BLaER1 treated with 17β-estradiol and CSF1 and Interleukin-3, amounts not matched to agents 10 nM and 100 nM (cell line): Measurements from ENCODE around the gene DAGLB.
A peak's percentile ranks its signal among the peaks of the same experiment; 100 is the strongest.
"Not testable (repeated sequence)": the region's sequence is repeated elsewhere in the genome, so short reads cannot be mapped to it uniquely, and the experiment has no call there.

ENCODE experiments used
- H3K27ac ChIP-seq, 11 experiments: shearing (Covaris generic); formaldehyde crosslinking; 2 replicates each; pipeline ENCODE4 v1.8.1; 2022
- H3K27me3 ChIP-seq, 11 experiments: shearing (Covaris generic); formaldehyde crosslinking; 2 replicates each; pipeline ENCODE4 v1.8.1; 2022
- H3K36me3 ChIP-seq, 11 experiments: shearing (Covaris generic); formaldehyde crosslinking; 2 replicates each; pipeline ENCODE4 v1.8.1; 2022
- H3K4me1 ChIP-seq, 10 experiments: shearing (Covaris generic); formaldehyde crosslinking; 2 replicates each; pipeline ENCODE4 v1.8.1; 2022
- H3K4me2 ChIP-seq, 11 experiments: shearing (Covaris generic); formaldehyde crosslinking; 2 replicates each; pipeline ENCODE4 v1.8.1; 2022
- H3K4me3 ChIP-seq, 10 experiments: shearing (Covaris generic); formaldehyde crosslinking; 2 replicates each; pipeline ENCODE4 v1.8.1; 2022
- H3K9ac ChIP-seq, 11 experiments: shearing (Covaris generic); formaldehyde crosslinking; 2 replicates each; pipeline ENCODE4 v1.8.1; 2022
- H3K9me3 ChIP-seq, 11 experiments: shearing (Covaris generic); formaldehyde crosslinking; replicated peaks in 1 of 11; 2 replicates each; pipeline ENCODE4 v1.8.1; 2022
- H4K20me1 ChIP-seq, 11 experiments: shearing (Covaris generic); formaldehyde crosslinking; 2 replicates each; pipeline ENCODE4 v1.8.1; 2022
- Cebpa-rat ChIP-seq, 11 experiments: shearing (Covaris generic); IDR thresholded peaks; 2 replicates each; pipeline ENCODE4 v1.8.1; 2022

The DAGLB gene

GRCh38 chr7:6385909-6386560 lies 61.7 kb downstream of the DAGLB start:
- no peaks in the 10 kb centered on the region for H3K9me3 ChIP-seq
- no peak overlapping the region for H3K4me3 ChIP-seq
- H3K27ac ChIP-seq = peak overlapping the region in 3 of 11 experiments; percentile 13 to 42 (median 18); a peak in 3 of 22 replicates
- H3K27me3 ChIP-seq = no peaks in the 10 kb centered on the region
- H4K20me1 ChIP-seq = peaks cover 87 to 100% (median 98%) of the 10 kb centered on the region in 11 experiments
- no peak for TF ChIP-seq Cebpa-rat (IDR thresholded peaks at IDR 0.05)
- H3K4me1 ChIP-seq = peaks cover 38 to 89% (median 52%) of the 10 kb centered on the region in 10 experiments
- peak overlapping the region in 7 of 11 experiments; percentile 24 to 98 (median 81); a peak in 12 of 22 replicates for H3K4me2 ChIP-seq
- peaks cover 50 to 93% (median 80%) of the 10 kb centered on the region in 11 experiments for H3K36me3 ChIP-seq
- no peak overlapping the region for H3K9ac ChIP-seq

GRCh38 chr7:6385110-6385781 lies 62.5 kb downstream of the DAGLB start:
- Histone ChIP-seq H3K4me2 (peak overlapping the region in 8 of 11 experiments; percentile 24 to 98 (median 77); a peak in 15 of 22 replicates), H3K9me3 (no peaks in the 10 kb centered on the region), H3K9ac (peak overlapping the region in 2 of 11 experiments; percentile 24 to 28; a peak in 1 of 22 replicates), H3K27me3 (no peaks in the 10 kb centered on the region), H3K36me3 (peaks cover 43 to 92% (median 79%) of the 10 kb centered on the region in 11 experiments), H3K27ac (peak overlapping the region in 3 of 11 experiments; percentile 13 to 42 (median 18); a peak in 3 of 22 replicates), H4K20me1 (peaks cover 90 to 100% (median 98%) of the 10 kb centered on the region in 11 experiments), H3K4me3 (no peak overlapping the region), H3K4me1 (peaks cover 43 to 89% (median 60%) of the 10 kb centered on the region in 10 experiments)
- TF ChIP-seq Cebpa-rat (IDR thresholded peaks at IDR 0.05) = no peak

- H3K4me2 ChIP-seq = peak overlapping the region in 9 of 11 experiments; percentile 8 to 98 (median 73); a peak in 17 of 22 replicates
Measured at GRCh38 chr7:6384327-6384726, 63.4 kb downstream of the DAGLB start.

GRCh38 chr7:6382817-6383216 lies 64.9 kb downstream of the DAGLB start:
- H4K20me1 ChIP-seq = peaks cover 100% of the 10 kb centered on the region in 11 experiments
- H3K27me3 ChIP-seq = no peaks in the 10 kb centered on the region
- H3K9ac ChIP-seq = peak overlapping the region in 2 of 11 experiments; percentile 5 to 31; a peak in 2 of 22 replicates
- H3K36me3 ChIP-seq = peaks cover 37 to 94% (median 78%) of the 10 kb centered on the region in 11 experiments
- peak overlapping the region in 1 of 10 experiments; percentile 22; a peak in 1 of 20 replicates for H3K4me3 ChIP-seq
- no peaks in the 10 kb centered on the region for H3K9me3 ChIP-seq
- peaks cover 48 to 97% (median 74%) of the 10 kb centered on the region in 10 experiments for H3K4me1 ChIP-seq
- peak overlapping the region; percentile 11 to 98 (median 56) for H3K4me2 ChIP-seq
- peak overlapping the region in 6 of 11 experiments; percentile 13 to 66 (median 43); a peak in 8 of 22 replicates for H3K27ac ChIP-seq
- no peak for TF ChIP-seq Cebpa-rat (IDR thresholded peaks at IDR 0.05)

More at GRCh38 chr7:6384327-6384726, 63.4 kb downstream of the DAGLB start:
- no peak for TF ChIP-seq Cebpa-rat (IDR thresholded peaks at IDR 0.05)
- Histone ChIP-seq H3K4me3 (no peak overlapping the region), H3K27me3 (no peaks in the 10 kb centered on the region), H3K27ac (peak overlapping the region in 5 of 11 experiments; percentile 28 to 49 (median 33); a peak in 7 of 22 replicates), H3K4me1 (peaks cover 46 to 92% (median 69%) of the 10 kb centered on the region in 10 experiments), H3K36me3 (peaks cover 42 to 94% (median 78%) of the 10 kb centered on the region in 11 experiments), H4K20me1 (peaks cover 99 to 100% (median 100%) of the 10 kb centered on the region in 11 experiments), H3K9ac (peak overlapping the region in 5 of 11 experiments; percentile 14 to 28 (median 24); a peak in 5 of 22 replicates), H3K9me3 (no peaks in the 10 kb centered on the region)

DNA sequence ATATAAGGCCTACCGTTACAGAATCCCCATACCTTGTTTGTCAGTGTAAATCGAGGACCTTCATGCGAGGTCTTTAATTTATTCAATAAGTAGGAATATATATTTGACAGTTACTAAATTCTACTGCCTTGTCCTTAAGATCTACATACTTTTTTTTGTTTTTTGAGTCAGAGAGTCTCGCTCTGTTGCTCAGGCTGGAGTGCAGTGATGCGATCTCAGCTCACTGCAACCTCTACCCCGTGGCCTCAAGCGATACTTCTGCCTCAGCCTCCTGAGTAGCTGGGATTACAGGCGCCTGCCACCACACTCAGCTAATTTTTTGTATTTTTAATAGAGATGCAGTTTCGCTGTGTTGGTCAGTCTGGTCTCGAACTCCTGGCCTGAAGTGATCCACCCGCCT lies 65.9 kb downstream of the DAGLB start:
- H3K27me3 ChIP-seq, H3K9me3 ChIP-seq, H3K4me3 ChIP-seq: not testable (repeated sequence)
- Histone ChIP-seq H3K4me1 (peaks cover 57 to 100% (median 84%) of the 10 kb centered on the region in 10 experiments), H3K27ac (peak overlapping the region in 5 of 11 experiments; percentile 13 to 66 (median 52); a peak in 7 of 22 replicates), H4K20me1 (peaks cover 100% of the 10 kb centered on the region in 11 experiments), H3K9ac (peak overlapping the region in 2 of 11 experiments; percentile 5 to 31; a peak in 2 of 22 replicates), H3K36me3 (peaks cover 27 to 94% (median 78%) of the 10 kb centered on the region in 11 experiments), H3K4me2 (peak overlapping the region; percentile 6 to 98 (median 56); a peak in 18 of 22 replicates)

- Histone ChIP-seq H3K27me3 (no peaks in the 10 kb centered on the region), H3K9ac (no peak overlapping the region), H3K9me3 (no peaks in the 10 kb centered on the region), H3K27ac (0 out of 22 replicates have a peak overlapping the region, but pooled peaks of 1 of the 11 experiments have one; percentile 1), H3K4me3 (no peak overlapping the region), H3K4me2 (peak overlapping the region in 10 of 11 experiments; percentile 6 to 98 (median 64); a peak in 16 of 22 replicates), H3K36me3 (peaks cover 25 to 83% (median 72%) of the 10 kb centered on the region in 11 experiments), H3K4me1 (peaks cover 66 to 95% (median 84%) of the 10 kb centered on the region in 10 experiments), H4K20me1 (peaks cover 100% of the 10 kb centered on the region in 11 experiments)
- TF ChIP-seq Cebpa-rat (IDR thresholded peaks at IDR 0.05) = no peak
Measured at GRCh38 chr7:6380310-6381095, 67.3 kb downstream of the DAGLB start.

- Histone ChIP-seq H3K4me3 (no peak overlapping the region), H4K20me1 (peaks cover 99 to 100% (median 100%) of the 10 kb centered on the region in 11 experiments), H3K9ac (peak overlapping the region in 1 of 11 experiments; percentile 16; a peak in 1 of 22 replicates), H3K36me3 (peaks cover 25 to 79% (median 69%) of the 10 kb centered on the region in 11 experiments), H3K27me3 (no peaks in the 10 kb centered on the region), H3K9me3 (no peaks in the 10 kb centered on the region), H3K4me2 (peak overlapping the region in 8 of 11 experiments; percentile 5 to 98 (median 68); a peak in 13 of 22 replicates), H3K27ac (no peak overlapping the region), H3K4me1 (peaks cover 59 to 89% (median 78%) of the 10 kb centered on the region in 10 experiments)
- TF ChIP-seq Cebpa-rat (IDR thresholded peaks at IDR 0.05) = no peak
Measured at GRCh38 chr7:6379886-6380285, 67.9 kb downstream of the DAGLB start.

DNA sequence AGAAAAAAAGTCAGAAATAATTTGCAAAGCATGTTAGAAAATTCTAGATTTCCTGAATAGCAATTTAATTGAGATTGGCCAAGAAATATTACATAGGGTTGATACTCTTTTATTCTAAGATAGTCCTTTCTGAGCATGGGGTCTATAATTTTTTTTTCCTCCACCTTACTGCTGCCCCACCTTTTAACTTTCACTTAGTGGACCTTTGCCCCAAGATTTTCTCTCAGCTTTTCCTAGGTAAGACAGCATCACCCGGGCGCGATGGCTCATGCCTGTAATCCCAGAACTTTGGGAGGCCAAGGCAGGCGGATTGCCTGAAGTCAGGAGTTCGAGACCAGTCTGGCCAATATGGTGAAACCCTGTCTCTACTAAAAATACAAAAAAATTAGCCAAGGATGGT lies 69.2 kb downstream of the DAGLB start:
- 0 out of 20 replicates have a peak overlapping the region, but pooled peaks of 1 of the 10 experiments have one; percentile 12 for H3K4me3 ChIP-seq

More for the DNA sequence above, 69.2 kb downstream of the DAGLB start:
- H3K9me3 ChIP-seq, H3K27ac ChIP-seq, H3K27me3 ChIP-seq: not testable (repeated sequence)
- Histone ChIP-seq H3K9ac (peak overlapping the region in 1 of 11 experiments; percentile 5; a peak in 1 of 22 replicates), H3K36me3 (peaks cover 17 to 66% (median 59%) of the 10 kb centered on the region in 11 experiments), H3K4me1 (peaks cover 52 to 79% (median 69%) of the 10 kb centered on the region in 10 experiments), H4K20me1 (peaks cover 86 to 89% (median 88%) of the 10 kb centered on the region in 11 experiments), H3K4me2 (peak overlapping the region in 5 of 11 experiments; percentile 14 to 98 (median 85); a peak in 8 of 22 replicates)
